ENCODE results near the gene HM13.
"Not testable (repeated sequence)": the region's sequence is repeated elsewhere in the genome, so short reads cannot be mapped to it uniquely, and the experiment has no call there.

The HM13 gene

GRCh38 chr20:31593221-31594001 lies 79.2 kb downstream of the HM13 start:
- peak; percentile 84 for DNase-seq

GRCh38 chr20:31594002-31594557 lies 79.8 kb downstream of the HM13 start:
- DNase-seq: no peak

GRCh38 chr20:31594558-31595379 lies 80.5 kb downstream of the HM13 start:
- no peak for DNase-seq

- no peak for DNase-seq
Measured at GRCh38 chr20:31595380-31595653, 81.1 kb downstream of the HM13 start.

- DNase-seq: peak; percentile 92
Measured at GRCh38 chr20:31595654-31596411, 81.6 kb downstream of the HM13 start.

- not testable (repeated sequence) for DNase-seq
Measured at GRCh38 chr20:31596412-31596715, 82.1 kb downstream of the HM13 start.

GRCh38 chr20:31596831-31597480 lies 82.7 kb downstream of the HM13 start:
- DNase-seq: no peak

- no peak for DNase-seq
Measured at GRCh38 chr20:31597481-31597855, 83.2 kb downstream of the HM13 start.

GRCh38 chr20:31602431-31602778 lies 88.2 kb downstream of the HM13 start:
- DNase-seq: no peak

GRCh38 chr20:31602779-31603441 lies 88.7 kb downstream of the HM13 start:
- DNase-seq: peak; percentile 65

- peak; percentile 95 for DNase-seq
Measured at GRCh38 chr20:31603822-31604566, 89.8 kb downstream of the HM13 start.

GRCh38 chr20:31604567-31605030 lies 90.4 kb downstream of the HM13 start:
- no peak for DNase-seq

GRCh38 chr20:31605031-31605901 lies 91.0 kb downstream of the HM13 start, which contains the start of gene ID1:
Gene ID1, plus strand, starts transcription at chr20:31605289. Its CDS starts 99 bp downstream, at chr20:31605388.
- DNase-seq: peak; percentile 95

GRCh38 chr20:31605902-31606803 lies 91.9 kb downstream of the HM13 start:
- no peak for DNase-seq

GRCh38 chr20:31606804-31607639 lies 92.8 kb downstream of the HM13 start:
- DNase-seq: peak; percentile 78

GRCh38 chr20:31607640-31608250 lies 93.5 kb downstream of the HM13 start:
- no peak for DNase-seq

GRCh38 chr20:31608251-31608945 lies 94.2 kb downstream of the HM13 start:
- DNase-seq: peak; percentile 61

All from fibroblast of skin of abdomen (primary cell).